ENCODE results near the gene RNASET2. TPM values are rescaled to one million over a fixed set of nuclear protein-coding genes. Genes with fewer than 3 reads are reported as not detected.

Gene RNASET2
- polyA plus RNA-seq, 2 of the 4 experiments (the other 2 are of a cell fraction) = 9.3 to 11.2 TPM

- ATAC-seq (no peak), DNase-seq (ENCODE audit: low read depth in 1 of 2, low spot score in 1 of 2) (no peak), FAIRE-seq (no peak)
- Histone ChIP-seq H3K4me1 (no peaks in the 10 kb centered on the region), H3K4me3 (no peak overlapping the region), H3K4me2 (no peak overlapping the region), H3K27ac (no peak overlapping the region), H3K9me3 (no peaks in the 10 kb centered on the region)
- ChIA-PET CTCF (no interaction called here), POLR2A (no interaction called here)
- TF ChIP-seq MAZ (IDR thresholded peaks at IDR 0.05; ENCODE audit: borderline replicate concordance, low read depth, low read length) (no peak), ZFP36 (IDR thresholded peaks at IDR 0.05; ENCODE audit: borderline replicate concordance, partially characterized antibody) (no peak), TP53 (CRISPR knock-in tag; IDR thresholded peaks at IDR 0.05) (no peak), PHF8 (IDR thresholded peaks at IDR 0.05; ENCODE audit: borderline replicate concordance, low read depth) (no peak), REST (IDR thresholded peaks at IDR 0.05) (no peak), USF2 (IDR thresholded peaks at IDR 0.05) (no peak), TFCP2L1 (CRISPR knock-in tag; IDR thresholded peaks at IDR 0.05) (no peak), HDAC2 (IDR thresholded peaks at IDR 0.05) (no peak), ELK1 (IDR thresholded peaks at IDR 0.05; ENCODE audit: low read depth, low read length) (no peak), HMGXB4 (CRISPR knock-in tag; IDR thresholded peaks at IDR 0.05; ENCODE audit: borderline replicate concordance) (no peak), JUNB (IDR thresholded peaks at IDR 0.05) (no peak), ATOH8 (CRISPR knock-in tag; IDR thresholded peaks at IDR 0.05; ENCODE audit: low read depth) (no peak), HES2 (IDR thresholded peaks at IDR 0.05) (no peak), CHD4 (IDR thresholded peaks at IDR 0.05; ENCODE audit: borderline replicate concordance) (no peak), BHLHE40 (IDR thresholded peaks at IDR 0.05; ENCODE audit: low read depth, low read length) (no peak)
- WGBS (ENCODE audit: missing lambda C conversion rate) = 93% methylated on average over 2 of the region's 4 CpGs
These were observed 25.9 kb downstream of the RNASET2 start for GRCh38 chr6:166930354-166930891.

GRCh38 chr6:166929542-166930189 lies 26.7 kb downstream of the RNASET2 start:
- FAIRE-seq = no peak
- POLR2A ChIA-PET = no interaction called here
- Histone ChIP-seq H3K4me1 (no peaks in the 10 kb centered on the region), H3K4me3 (no peak overlapping the region), H3K27ac (no peak overlapping the region), H3K9me3 (no peaks in the 10 kb centered on the region), H3K4me2 (no peak overlapping the region)
- no peak for TF ChIP-seq SMC3 (IDR thresholded peaks at IDR 0.05)
- TF ChIP-seq BHLHE40 (IDR thresholded peaks at IDR 0.05; ENCODE audit: low read depth, low read length) = no peak
- no peak for TF ChIP-seq MAZ (IDR thresholded peaks at IDR 0.05; ENCODE audit: borderline replicate concordance, low read depth, low read length)
- no peak for TF ChIP-seq RFX5 (IDR thresholded peaks at IDR 0.05)
- TF ChIP-seq RARB (CRISPR knock-in tag; IDR thresholded peaks at IDR 0.05) = no peak
- CTCF ChIA-PET = no interaction called here
- WGBS (ENCODE audit: missing lambda C conversion rate) = 77% methylated on average over 4 of the region's 9 CpGs
- no peak for ATAC-seq
- DNase-seq (ENCODE audit: low read depth in 1 of 2, low spot score in 1 of 2) = no peak

Data from A549 (cell line).